Neural progenitor cell (in vitro differentiated cells): ENCODE results near the gene KIAA1210. TPM values are rescaled to one million over a fixed set of nuclear protein-coding genes. Genes with fewer than 3 reads are reported as not detected.

Experiments used
- DNase-seq: peaks from one replicate; pipeline ENCODE4 v3.0.0-alpha.2; 2016; ENCODE audit warnings: low spot score
- H2AFZ ChIP-seq: fragments of 200-600 bp; sonication (generic); replicated peaks from 2 replicates; pipeline ENCODE4 v1.6.1; 2016; ENCODE audit warnings: antibody characterized with exemption
- H3F3A ChIP-seq: fragments of 200-600 bp; sonication (generic); 2 replicates; pipeline ENCODE4 v1.6.1; 2016; ENCODE audit warnings: antibody characterized with exemption, low read depth
- H3K27ac ChIP-seq: fragments of 200-600 bp; sonication (generic); 2 replicates; pipeline ENCODE4 v1.5.1; 2016; ENCODE audit warnings: mild to moderate bottlenecking
- H3K27me3 ChIP-seq: fragments of 200-600 bp; sonication (generic); 2 replicates; pipeline ENCODE4 v1.6.1; 2016; ENCODE audit warnings: mild to moderate bottlenecking, moderate library complexity
- H3K36me3 ChIP-seq: fragments of 200-600 bp; sonication (generic); 2 replicates; pipeline ENCODE4 v1.5.1; 2016
- H3K4me1 ChIP-seq: fragments of 200-600 bp; sonication (generic); 2 replicates; pipeline ENCODE4 v1.6.1; 2016; ENCODE audit warnings: mixed run types
- H3K4me2 ChIP-seq: fragments of 200-600 bp; sonication (generic); 2 replicates; pipeline ENCODE4 v1.6.1; 2016
- H3K4me3 ChIP-seq: fragments of 200-600 bp; sonication (generic); 2 replicates; pipeline ENCODE4 v1.5.1; 2016
- H3K79me2 ChIP-seq: fragments of 200-600 bp; sonication (generic); 2 replicates; pipeline ENCODE4 v1.6.1; 2016; ENCODE audit warnings: low read depth
- H3K9ac ChIP-seq: fragments of 200-600 bp; sonication (generic); 2 replicates; pipeline ENCODE4 v1.6.1; 2016
- H3K9me3 ChIP-seq: fragments of 200-600 bp; sonication (generic); 2 replicates; pipeline ENCODE4 v1.5.1; 2016; ENCODE audit warnings: low read depth
- H4K20me1 ChIP-seq: fragments of 200-600 bp; sonication (generic); 2 replicates; pipeline ENCODE4 v1.6.1; 2016; ENCODE audit warnings: low read depth
- H3K27ac Mint-ChIP-seq: 3 replicates; pipeline ENCODE4 v1.8.0; 2021; ENCODE audit warnings: mixed read lengths
- H3K27me3 Mint-ChIP-seq: 2 replicates; pipeline ENCODE4 v1.8.0; 2022; ENCODE audit warnings: low read depth, mild to moderate bottlenecking, inconsistent platforms, moderate library complexity, mixed read lengths; ENCODE audit not compliant: insufficient read depth
- H3K36me3 Mint-ChIP-seq: 3 replicates; pipeline ENCODE4 v1.8.0; 2021; ENCODE audit warnings: mixed read lengths
- H3K4me1 Mint-ChIP-seq: 3 replicates; pipeline ENCODE4 v1.8.0; 2021; ENCODE audit warnings: mixed read lengths
- H3K4me3 Mint-ChIP-seq: 3 replicates; pipeline ENCODE4 v1.8.0; 2021; ENCODE audit warnings: mild to moderate bottlenecking, moderate library complexity, mixed read lengths
- H3K9me3 Mint-ChIP-seq: 3 replicates; pipeline ENCODE4 v1.8.0; 2020; ENCODE audit warnings: mixed read lengths
- CTCF ChIP-seq: fragments of 200-600 bp; sonication (generic); IDR thresholded peaks from 2 replicates; pipeline ENCODE4 v1.5.1; 2017; ENCODE audit warnings: antibody characterized with exemption, mild to moderate bottlenecking
- EZH2 ChIP-seq: fragments of 200-600 bp; sonication (generic); IDR thresholded peaks from 2 replicates; pipeline ENCODE4 v1.6.1; 2017; ENCODE audit warnings: antibody characterized with exemption, mild to moderate bottlenecking, moderate library complexity
- EZH2phosphoT487 ChIP-seq: fragments of 200-600 bp; sonication (generic); IDR thresholded peaks from 2 replicates; pipeline ENCODE4 v1.6.1; 2017; ENCODE audit warnings: antibody characterized with exemption
- total RNA-seq: library from RNA; depleted of rRNA; stranded (reverse); fragments of >200 nt; gene quantifications from 2 replicates; pipeline ENCODE4 v1.2.3, GENCODE V29; 2015; ENCODE audit warnings: low replicate concordance

The KIAA1210 gene
- total RNA-seq, 1 donor from 2014 or later = not detected

- Mint-ChIP-seq H3K27me3 (peaks cover 5% of the 10 kb centered on the region), H3K27ac (no peak overlapping the region), H3K36me3 (no peaks in the 10 kb centered on the region), H3K4me3 (no peak overlapping the region), H3K9me3 (no peaks in the 10 kb centered on the region), H3K4me1 (no peaks in the 10 kb centered on the region)
- H3K79me2 ChIP-seq = no peaks in the 10 kb centered on the region
- DNase-seq = peak; percentile 58
- no peaks in the 10 kb centered on the region for H3K9me3 ChIP-seq
- H3K36me3 ChIP-seq = no peaks in the 10 kb centered on the region
- H3K4me2 ChIP-seq = no peak overlapping the region
- no peak overlapping the region for H3K4me3 ChIP-seq
- no peak overlapping the region for H3K27ac ChIP-seq
- no peaks in the 10 kb centered on the region for H4K20me1 ChIP-seq
- no peak overlapping the region for H3K9ac ChIP-seq
- no peaks in the 10 kb centered on the region for H3F3A ChIP-seq
- no peak overlapping the region for H2AFZ ChIP-seq
- H3K4me1 ChIP-seq = no peaks in the 10 kb centered on the region
- H3K27me3 ChIP-seq = no peaks in the 10 kb centered on the region
- TF ChIP-seq EZH2phosphoT487 (no peak), CTCF (peak; percentile 69)
Measured at GRCh38 chrX:119118780-119119395, 8.7 kb downstream of the KIAA1210 start.

- no peaks in the 10 kb centered on the region for H3K4me1 Mint-ChIP-seq
- H3K27ac Mint-ChIP-seq = no peak overlapping the region
- no peak overlapping the region for H2AFZ ChIP-seq
- H3K36me3 Mint-ChIP-seq = no peaks in the 10 kb centered on the region
- H3K9me3 Mint-ChIP-seq = no peaks in the 10 kb centered on the region
- H3K4me3 ChIP-seq = no peak overlapping the region
- no peak overlapping the region for H3K4me2 ChIP-seq
- no peaks in the 10 kb centered on the region for H3K9me3 ChIP-seq
- no peak for DNase-seq
- H3K4me3 Mint-ChIP-seq = no peak overlapping the region
- no peaks in the 10 kb centered on the region for H3K36me3 ChIP-seq
- H3K4me1 ChIP-seq = no peaks in the 10 kb centered on the region
- H3K79me2 ChIP-seq = no peaks in the 10 kb centered on the region
- H3K27me3 Mint-ChIP-seq = no peaks in the 10 kb centered on the region
- no peak overlapping the region for H3K9ac ChIP-seq
- H4K20me1 ChIP-seq = no peaks in the 10 kb centered on the region
- H3K27me3 ChIP-seq = no peaks in the 10 kb centered on the region
- no peaks in the 10 kb centered on the region for H3F3A ChIP-seq
- TF ChIP-seq EZH2 = no peak
- H3K27ac ChIP-seq = no peak overlapping the region
Measured at GRCh38 chrX:119107206-119107605, 20.4 kb downstream of the KIAA1210 start.

- no peak overlapping the region for H2AFZ ChIP-seq
- Mint-ChIP-seq H3K36me3 (no peaks in the 10 kb centered on the region), H3K4me3 (no peak overlapping the region), H3K27me3 (no peaks in the 10 kb centered on the region), H3K9me3 (no peaks in the 10 kb centered on the region), H3K4me1 (no peaks in the 10 kb centered on the region), H3K27ac (no peak overlapping the region)
- TF ChIP-seq EZH2 = no peak
- TF ChIP-seq CTCF = no peak
- TF ChIP-seq EZH2phosphoT487 = no peak
- no peak overlapping the region for H3K4me3 ChIP-seq
- H3K4me2 ChIP-seq = no peak overlapping the region
- H3K9ac ChIP-seq = no peak overlapping the region
- no peaks in the 10 kb centered on the region for H3F3A ChIP-seq
- H3K36me3 ChIP-seq = no peaks in the 10 kb centered on the region
- no peaks in the 10 kb centered on the region for H3K79me2 ChIP-seq
- H3K27ac ChIP-seq = no peak overlapping the region
- H3K4me1 ChIP-seq = no peaks in the 10 kb centered on the region
- H3K27me3 ChIP-seq = no peaks in the 10 kb centered on the region
- DNase-seq = no peak
- H3K9me3 ChIP-seq = no peaks in the 10 kb centered on the region
- no peaks in the 10 kb centered on the region for H4K20me1 ChIP-seq
Measured at GRCh38 chrX:119105826-119106225, 21.8 kb downstream of the KIAA1210 start.

- no peaks in the 10 kb centered on the region for H3K4me1 Mint-ChIP-seq
- H3K4me2 ChIP-seq = no peak overlapping the region
- H3K4me1 ChIP-seq = no peaks in the 10 kb centered on the region
- no peaks in the 10 kb centered on the region for H3F3A ChIP-seq
- TF ChIP-seq CTCF (no peak), EZH2phosphoT487 (no peak)
- peaks cover 2% of the 10 kb centered on the region for H3K9me3 Mint-ChIP-seq
- no peak overlapping the region for H3K4me3 ChIP-seq
- no peaks in the 10 kb centered on the region for H3K9me3 ChIP-seq
- no peak overlapping the region for H3K4me3 Mint-ChIP-seq
- no peaks in the 10 kb centered on the region for H3K79me2 ChIP-seq
- H3K27me3 Mint-ChIP-seq = peaks cover 2% of the 10 kb centered on the region
- no peaks in the 10 kb centered on the region for H3K36me3 ChIP-seq
- no peaks in the 10 kb centered on the region for H3K27me3 ChIP-seq
- no peak overlapping the region for H3K27ac ChIP-seq
- H3K9ac ChIP-seq = no peak overlapping the region
- H2AFZ ChIP-seq = no peak overlapping the region
- no peaks in the 10 kb centered on the region for H4K20me1 ChIP-seq
- H3K36me3 Mint-ChIP-seq = no peaks in the 10 kb centered on the region
- no peak for DNase-seq
- no peak overlapping the region for H3K27ac Mint-ChIP-seq
Measured at GRCh38 chrX:119101168-119101567, 26.4 kb downstream of the KIAA1210 start.
